GM18517 (cell line): Measurements from ENCODE around the gene ZNF282.
"Not testable (repeated sequence)": the region's sequence is repeated elsewhere in the genome, so short reads cannot be mapped to it uniquely, and the experiment has no call there.

Source experiments
- ATAC-seq: cut with Tn5 transposase; IDR thresholded peaks from one replicate; pipeline ENCODE4 v1.9.1; 2021; ENCODE audit warnings: mild to moderate bottlenecking, moderate library complexity; ENCODE audit not compliant: unreplicated experiment

ZNF282 gene

GRCh38 chr7:149223176-149223575 is 27.8 kb downstream of the ZNF282 start:
- no peak for ATAC-seq

- ATAC-seq = no peak
Measured at GRCh38 chr7:149223761-149224160, 28.4 kb downstream of the ZNF282 start.

DNA sequence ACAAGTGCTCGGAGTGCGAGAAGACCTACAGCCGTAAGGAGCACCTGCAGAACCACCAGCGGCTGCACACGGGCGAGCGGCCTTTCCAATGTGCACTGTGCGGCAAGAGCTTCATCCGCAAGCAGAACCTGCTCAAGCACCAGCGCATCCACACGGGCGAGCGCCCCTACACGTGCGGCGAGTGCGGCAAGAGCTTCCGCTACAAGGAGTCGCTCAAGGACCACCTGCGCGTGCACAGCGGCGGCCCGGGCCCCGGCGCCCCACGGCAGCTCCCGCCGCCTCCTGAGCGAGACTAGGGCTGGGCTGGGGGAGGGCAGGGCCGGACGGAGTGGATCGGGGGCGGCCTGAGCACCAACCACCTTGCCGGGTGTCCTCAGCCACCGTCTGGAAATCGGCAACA is 29.0 kb downstream of the ZNF282 start:
- ATAC-seq = no peak

- no peak for ATAC-seq
Measured at GRCh38 chr7:149225106-149225505, 29.8 kb downstream of the ZNF282 start.

DNA sequence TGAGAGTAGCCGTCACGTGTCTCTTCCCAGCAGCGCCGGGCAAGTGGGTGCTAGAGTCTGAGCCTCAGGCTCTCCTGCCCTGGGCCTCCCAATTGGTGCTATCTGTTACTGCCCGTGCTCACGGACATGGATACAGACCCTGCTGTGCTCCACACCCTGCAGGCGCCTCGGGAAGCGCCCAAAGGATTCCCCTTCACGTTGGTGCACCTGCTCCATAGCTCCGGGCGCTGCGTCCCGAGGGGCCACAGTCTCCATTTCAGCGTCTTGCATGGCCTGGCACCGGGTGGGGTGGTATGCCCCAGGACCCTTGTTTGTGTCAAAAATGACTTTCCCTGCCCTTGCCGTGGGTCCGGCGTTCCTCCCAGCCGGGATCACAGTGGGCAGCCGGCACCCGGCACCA is 30.3 kb downstream of the ZNF282 start:
- ATAC-seq = no peak

DNA sequence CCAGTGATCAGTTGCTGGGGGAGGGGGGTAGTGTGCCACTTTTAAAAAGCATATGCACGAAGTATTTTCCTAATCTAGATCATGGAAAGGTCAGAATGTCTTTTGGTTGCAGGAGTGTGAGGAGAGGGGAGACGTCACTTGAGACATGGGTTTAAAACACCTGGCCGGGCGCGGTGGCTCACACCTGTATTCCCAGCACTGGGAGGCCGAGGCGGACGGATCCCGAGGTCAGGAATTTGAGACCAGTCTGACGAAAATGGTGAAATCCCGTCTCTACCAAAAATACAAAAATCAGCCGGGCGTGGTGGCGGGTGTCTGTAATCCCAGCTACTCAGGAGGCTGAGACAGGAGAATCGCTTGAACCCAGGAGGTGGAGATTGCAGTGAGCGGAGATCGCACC is 31.0 kb downstream of the ZNF282 start:
- ATAC-seq = not testable (repeated sequence)

DNA sequence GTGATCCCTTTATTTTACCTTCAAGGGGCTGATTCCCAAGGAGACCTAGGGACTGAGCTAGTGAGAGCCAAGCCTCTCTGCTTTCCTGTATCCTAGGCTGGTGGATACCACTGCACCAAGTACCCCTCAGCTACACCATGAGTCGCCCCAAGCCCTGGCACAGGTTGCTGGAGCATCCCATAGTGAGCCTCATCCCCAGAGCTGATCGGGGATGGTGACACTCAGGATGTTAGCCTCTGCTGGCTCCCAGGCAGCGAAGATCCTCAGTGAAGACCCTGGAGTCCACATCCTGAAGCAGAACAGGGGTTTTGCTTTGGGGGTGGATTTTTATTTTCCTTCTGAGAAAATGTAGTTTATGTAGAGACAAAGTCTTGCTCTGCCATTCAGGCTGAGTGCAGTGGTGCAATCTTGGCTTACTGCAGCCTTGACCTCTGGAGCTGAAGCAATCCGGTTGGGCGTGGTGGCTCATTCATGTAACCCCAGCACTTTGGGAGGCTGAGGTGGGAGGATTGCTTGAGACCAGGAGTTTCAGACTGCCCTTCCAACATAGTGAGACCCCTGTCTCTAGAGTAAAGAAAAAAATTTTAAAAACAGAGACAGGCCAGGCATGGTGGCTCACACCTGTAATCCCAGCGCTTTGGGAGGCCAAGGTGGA is 31.6 kb downstream of the ZNF282 start:
- ATAC-seq = no peak

- ATAC-seq = no peak
Measured at GRCh38 chr7:149228831-149229471, 33.6 kb downstream of the ZNF282 start.

DNA sequence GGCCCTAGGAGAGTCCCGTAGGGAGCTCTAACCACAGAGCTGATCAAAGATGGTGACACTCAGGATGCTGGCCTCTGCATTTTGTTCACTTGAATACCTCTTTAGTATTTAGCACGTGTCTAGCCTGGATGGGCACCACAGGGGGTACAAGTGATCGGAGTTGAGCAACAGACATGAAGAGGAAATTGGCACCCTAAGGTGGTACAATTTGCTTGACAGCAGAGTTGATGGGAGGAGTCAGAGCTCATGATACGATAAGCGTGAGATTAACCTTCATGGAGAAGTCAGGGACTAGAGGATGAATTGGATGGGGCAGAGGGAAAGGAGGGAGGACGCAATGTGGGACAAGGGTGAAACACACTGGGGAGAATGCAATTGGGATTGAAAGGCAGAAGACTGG is 34.2 kb downstream of the ZNF282 start:
- ATAC-seq = no peak

DNA sequence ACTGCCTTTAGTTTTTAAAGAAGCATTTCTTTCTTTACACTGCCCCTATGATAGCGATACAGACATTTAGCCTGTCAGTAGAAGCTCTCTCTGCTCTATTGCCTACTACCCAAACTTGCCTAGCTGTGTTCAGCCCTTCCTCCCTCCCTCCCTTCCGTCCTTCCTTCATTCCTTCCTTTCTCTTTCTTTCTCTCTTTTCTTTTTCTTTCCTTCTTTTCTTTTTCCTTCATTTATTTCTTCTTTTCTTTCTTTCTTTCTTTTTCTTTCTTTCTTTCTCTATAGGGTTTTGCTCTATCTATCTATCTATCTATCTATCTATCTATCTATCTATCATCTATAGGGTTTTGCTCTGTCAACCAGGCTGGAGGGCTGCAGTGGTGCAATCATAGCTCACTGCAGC is 37.0 kb downstream of the ZNF282 start:
- ATAC-seq = no peak

DNA sequence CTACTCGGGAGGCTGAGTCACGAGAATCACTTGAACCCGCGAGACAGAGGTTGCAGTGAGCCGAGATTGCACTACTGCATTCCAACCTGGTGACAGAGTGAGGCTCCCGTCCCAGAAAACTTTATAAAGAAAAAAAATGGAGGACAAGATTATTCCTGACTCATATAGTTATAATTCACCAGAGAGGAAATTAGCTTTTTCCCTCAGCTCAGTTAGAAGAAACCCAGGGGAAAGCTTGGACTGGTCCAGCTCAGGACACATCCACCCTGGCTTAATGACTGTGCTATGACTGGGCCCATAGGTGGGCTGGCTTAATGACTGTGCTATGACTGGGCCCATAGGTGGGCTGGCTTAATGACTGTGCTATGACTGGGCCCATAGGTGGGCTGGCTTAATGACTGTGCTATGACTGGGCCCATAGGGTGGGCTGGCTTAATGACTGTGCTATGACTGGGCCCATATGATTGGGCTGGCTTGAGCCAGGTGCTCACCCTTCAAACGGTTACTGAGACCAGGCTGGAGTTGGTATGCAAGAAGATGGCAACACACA is 38.4 kb downstream of the ZNF282 start:
- not testable (repeated sequence) for ATAC-seq

DNA sequence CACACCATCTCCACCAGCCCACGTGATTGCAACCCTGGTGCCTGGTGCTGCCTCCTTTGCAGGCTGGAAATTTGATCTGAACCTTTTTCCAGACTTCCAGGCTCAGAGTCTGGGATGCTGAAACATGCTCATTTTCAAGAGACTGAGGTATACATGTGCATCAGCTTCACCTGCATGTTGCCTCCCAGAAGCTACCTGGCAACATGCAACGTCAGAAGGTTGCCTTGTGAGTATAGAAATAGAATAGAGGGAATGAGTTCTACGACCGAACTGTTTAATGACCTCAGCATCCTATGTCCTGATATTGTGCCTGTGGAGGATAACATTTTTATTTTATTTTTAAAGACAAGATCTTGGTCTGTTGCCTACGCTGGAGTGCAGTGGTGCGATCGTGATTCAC is 42.2 kb downstream of the ZNF282 start:
- ATAC-seq = no peak

DNA sequence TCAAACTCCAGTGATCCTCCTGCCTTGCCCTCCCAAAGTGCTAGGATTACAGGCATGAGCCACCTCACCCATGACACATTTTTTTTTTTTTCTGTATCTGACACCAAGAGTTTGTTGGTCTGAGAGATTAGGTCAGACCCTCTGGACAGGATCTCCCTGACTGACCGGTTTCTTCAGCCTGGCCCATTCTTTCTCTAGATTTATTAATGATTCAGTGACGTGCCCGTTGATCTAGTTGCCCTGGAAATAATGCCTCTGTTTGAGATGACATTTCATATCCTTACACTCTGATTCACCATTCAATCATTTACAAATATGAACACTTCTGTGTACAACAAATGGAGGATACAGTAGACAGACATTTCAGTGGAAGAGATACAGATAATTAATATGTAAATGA is 42.7 kb downstream of the ZNF282 start:
- ATAC-seq = no peak

- peak; percentile 98 for ATAC-seq
Measured at GRCh38 chr7:149239345-149240143, 44.2 kb downstream of the ZNF282 start, which contains the start of gene ZNF212. TSS of gene ZNF212 (plus strand) at chr7:149239651. CDS start at chr7:149239779, 128 bp downstream.

DNA sequence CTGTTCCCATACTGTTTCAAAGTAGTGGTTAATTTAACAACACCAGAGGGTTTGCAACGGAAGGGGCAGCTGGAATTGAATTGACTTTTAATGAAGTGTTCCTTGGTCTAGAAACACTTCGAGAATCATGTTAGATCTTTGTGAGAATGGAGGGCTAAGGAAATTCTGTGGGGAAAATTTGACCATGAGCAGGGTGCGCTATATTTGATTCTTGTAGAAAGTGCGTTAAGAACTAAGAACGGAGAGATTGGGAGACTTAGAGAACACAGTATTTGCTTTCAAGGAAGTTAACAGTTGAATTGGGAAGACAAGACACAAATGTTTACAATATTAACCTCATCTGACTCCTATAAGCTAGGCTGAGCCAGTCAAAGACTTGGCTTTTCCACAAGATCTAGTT is 45.3 kb downstream of the ZNF282 start:
- ATAC-seq = no peak

- no peak for ATAC-seq
Measured at GRCh38 chr7:149241696-149242095, 46.4 kb downstream of the ZNF282 start.

- ATAC-seq = no peak
Measured at GRCh38 chr7:149245244-149245643, 49.9 kb downstream of the ZNF282 start.

- ATAC-seq = no peak
Measured at GRCh38 chr7:149245744-149246143, 50.4 kb downstream of the ZNF282 start.

DNA sequence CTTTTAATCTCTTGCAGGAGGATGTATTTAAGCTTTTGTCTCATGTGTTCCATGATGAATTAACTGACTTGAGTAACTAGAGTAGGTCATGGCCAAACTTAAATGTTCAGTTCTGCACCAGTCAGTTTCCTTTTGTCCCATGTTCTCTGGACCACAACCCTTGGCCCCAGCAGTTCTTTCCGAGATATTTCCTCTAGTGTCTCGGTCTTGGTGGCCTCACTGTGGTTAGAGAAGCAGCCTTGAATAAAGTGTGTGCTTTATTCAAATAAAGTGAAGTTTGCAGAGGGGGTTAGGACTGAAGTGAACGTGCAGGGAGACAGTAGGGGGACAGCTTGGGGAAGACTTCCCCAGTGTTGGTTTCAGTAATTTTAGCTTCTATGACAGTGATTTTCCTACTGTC is 53.4 kb downstream of the ZNF282 start:
- ATAC-seq = no peak

DNA sequence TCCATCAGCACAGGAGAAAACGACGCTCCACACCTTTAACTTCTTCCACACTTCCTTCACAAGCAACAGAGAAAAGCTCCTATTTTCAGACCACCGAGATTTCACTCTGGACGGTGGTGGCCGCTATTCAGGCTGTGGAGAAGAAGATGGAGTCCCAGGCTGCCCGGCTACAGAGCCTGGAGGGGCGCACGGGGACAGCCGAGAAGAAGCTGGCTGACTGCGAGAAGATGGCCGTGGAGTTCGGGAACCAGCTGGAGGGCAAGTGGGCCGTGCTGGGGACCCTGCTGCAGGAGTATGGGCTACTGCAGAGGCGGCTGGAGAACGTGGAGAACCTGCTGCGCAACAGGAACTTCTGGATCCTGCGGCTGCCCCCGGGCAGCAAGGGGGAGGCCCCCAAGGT is 54.8 kb downstream of the ZNF282 start:
- ATAC-seq = not testable (repeated sequence)

- not testable (repeated sequence) for ATAC-seq
Measured at GRCh38 chr7:149251518-149251917, 56.2 kb downstream of the ZNF282 start.

GRCh38 chr7:149252378-149252777 is 57.0 kb downstream of the ZNF282 start:
- no peak for ATAC-seq
